Body of pancreas (tissue), 4 donors: ENCODE data around the gene FAM228B. TPM values are rescaled to one million over a fixed set of nuclear protein-coding genes. Genes with fewer than 3 reads are reported as not detected.
A peak's percentile ranks its signal among the peaks of the same experiment; 100 is the strongest.

ENCODE experiments used
- ATAC-seq: fragments of 150-250 bp; one replicate; pipeline ENCODE4 v1.9.1; 2016
- DNase-seq, 4 donors: peaks; one replicate each; pipeline ENCODE4 v3.0.0-alpha.2; 2019
- H3K27ac ChIP-seq, 4 donors: fragments of 200-600 bp; sonication (generic); 1 replicate in 3 of 4; 2 replicates in 1 of 4; pipeline versions ENCODE4 v1.5.1 to v1.6.1; 2016 to 2019; ENCODE audit warnings: mild to moderate bottlenecking in 1 of 4, mixed read lengths in 1 of 4, moderate library complexity in 1 of 4
- H3K27me3 ChIP-seq, 2 donors: fragments of 200-600 bp; sonication (generic); one replicate each; pipeline ENCODE4 v1.6.0; 2016; ENCODE audit warnings: mild to moderate bottlenecking in 1 of 2
- H3K36me3 ChIP-seq, 2 donors: fragments of 200-600 bp; sonication (generic); replicated peaks in 1 of 2; 2 replicates each; pipeline ENCODE4 v1.5.1; 2016; ENCODE audit warnings: low read depth in 2 of 2; ENCODE audit not compliant: insufficient read depth in 1 of 2
- H3K4me1 ChIP-seq: fragments of 200-600 bp; sonication (generic); one replicate; pipeline ENCODE4 v1.6.0; 2016
- H3K4me3 ChIP-seq, 2 donors: fragments of 200-600 bp; sonication (generic); 1 replicate in 1 of 2; 2 replicates in 1 of 2; pipeline ENCODE4 v1.5.1; 2016 to 2019
- H3K9me3 ChIP-seq, 3 donors: fragments of 200-600 bp; sonication (generic); 1 replicate in 2 of 3; 2 replicates in 1 of 3; pipeline ENCODE4 v1.5.1; 2016
- CTCF ChIP-seq, 7 experiments: fragments of 450-650 bp in 4 of 7; fragments of 200-600 bp in 3 of 7; sonication (generic) in 3 of 7; IDR thresholded peaks; one replicate each; pipeline ENCODE4 v1.5.1; 2016 to 2019; ENCODE audit warnings: antibody characterized with exemption in 7 of 7
- POLR2A ChIP-seq, 3 donors: fragments of 450-650 bp; IDR thresholded peaks; one replicate each; pipeline ENCODE4 v1.6.1; 2016; ENCODE audit warnings: antibody characterized with exemption in 3 of 3, mild to moderate bottlenecking in 2 of 3
- WGBS, 2 donors: methylation state at CpG; one replicate each; pipeline ENCODE4 v1.1.5; 2017; 5-methylcytosine and 5-hydroxymethylcytosine counted together
- intact Hi-C: fragments of 100-400 bp; cut with DNase I; formaldehyde crosslinking; loops from one replicate; pipeline ENCODE4 v1.15.1; 2023
- total RNA-seq, 2 donors: library from RNA; depleted of rRNA; stranded (reverse); fragments of >200 nt; gene quantifications; one replicate each; pipeline ENCODE4 v1.1.0, GENCODE V29; 2016

Gene FAM228B
- total RNA-seq, 2 donors from 2014 or later: 6.5 to 56.7 TPM

- peak overlapping the region; percentile 87 to 95 (median 90) for H3K27ac ChIP-seq
- peaks cover 25% of the 10 kb centered on the region for H3K4me1 ChIP-seq
- H3K36me3 ChIP-seq: no peaks in the 10 kb centered on the region
- peak overlapping the region; percentile 28 to 40 for H3K4me3 ChIP-seq
- no peak for TF ChIP-seq POLR2A (IDR thresholded peaks at IDR 0.05)
- no peak for DNase-seq
- H3K9me3 ChIP-seq: no peaks in the 10 kb centered on the region
- H3K27me3 ChIP-seq: no peaks in the 10 kb centered on the region
- ATAC-seq: no peak
- 73 to 78% methylated on average over 7 to 8 of the region's 8 CpGs for WGBS, 2 donors
- intact Hi-C loops: no loop called here
Observed at GRCh38 chr2:24082787-24083566, 40.3 kb upstream of the FAM228B start.

GRCh38 chr2:24083567-24084385 lies 39.5 kb upstream of the FAM228B start:
- DNase-seq: peak in 2 of 4 donors; percentile 88 to 92
- Histone ChIP-seq H3K4me3 (peak overlapping the region; percentile 28 to 40), H3K27me3 (no peaks in the 10 kb centered on the region), H3K4me1 (peaks cover 23% of the 10 kb centered on the region), H3K27ac (peak overlapping the region; percentile 87 to 95 (median 90)), H3K9me3 (no peaks in the 10 kb centered on the region), H3K36me3 (no peaks in the 10 kb centered on the region)
- peak; percentile 75 for ATAC-seq
- intact Hi-C loops: no loop called here
- peak; percentile 15 to 82 (median 71) for TF ChIP-seq POLR2A (IDR thresholded peaks at IDR 0.05)
- TF ChIP-seq CTCF (IDR thresholded peaks at IDR 0.05): no peak
- 3 to 7% methylated on average over 11 to 30 of the region's 30 CpGs for WGBS, 2 donors

GRCh38 chr2:24084386-24085199 lies 38.7 kb upstream of the FAM228B start, which contains the start of gene TP53I3:
TP53I3 (minus strand) TSS chr2:24084834; CDS start chr2:24084326, 508 bp downstream.
- ATAC-seq (peak; percentile 91), DNase-seq (peak; percentile 91 to 94 (median 94))
- Histone ChIP-seq H3K4me3 (peak within 1 kb of the TSS; percentile 28 to 40), H3K27ac (peak within 1 kb of the TSS; percentile 87 to 95 (median 90)), H3K9me3 (no peaks in the 10 kb centered on the region), H3K4me1 (peaks cover 23% of the 10 kb centered on the region), H3K36me3 (no peaks in the 10 kb centered on the region), H3K27me3 (no peaks in the 10 kb centered on the region)
- intact Hi-C loops: no loop called here
- TF ChIP-seq CTCF (IDR thresholded peaks at IDR 0.05): peak; percentile 95 to 99 (median 98)
- TF ChIP-seq POLR2A (IDR thresholded peaks at IDR 0.05): peak; percentile 84 to 92 (median 84)
- WGBS, 2 donors: 0% methylated on average over 16 to 44 of the region's 44 CpGs

GRCh38 chr2:24085200-24085489 lies 38.1 kb upstream of the FAM228B start:
- H3K27me3 ChIP-seq: no peaks in the 10 kb centered on the region
- peaks cover 23% of the 10 kb centered on the region for H3K4me1 ChIP-seq
- no peak for TF ChIP-seq POLR2A (IDR thresholded peaks at IDR 0.05)
- TF ChIP-seq CTCF (IDR thresholded peaks at IDR 0.05): no peak
- WGBS, 2 donors: 10 to 14% methylated on average over 11 of the region's 11 CpGs
- H3K9me3 ChIP-seq: no peaks in the 10 kb centered on the region
- ATAC-seq (no peak), DNase-seq (no peak)
- peak overlapping the region; percentile 87 to 95 (median 90) for H3K27ac ChIP-seq
- peak overlapping the region; percentile 28 to 40 for H3K4me3 ChIP-seq
- intact Hi-C loops: no loop called here
- no peaks in the 10 kb centered on the region for H3K36me3 ChIP-seq
